ENCODE results near the gene POLR2H.

The POLR2H gene

DNA sequence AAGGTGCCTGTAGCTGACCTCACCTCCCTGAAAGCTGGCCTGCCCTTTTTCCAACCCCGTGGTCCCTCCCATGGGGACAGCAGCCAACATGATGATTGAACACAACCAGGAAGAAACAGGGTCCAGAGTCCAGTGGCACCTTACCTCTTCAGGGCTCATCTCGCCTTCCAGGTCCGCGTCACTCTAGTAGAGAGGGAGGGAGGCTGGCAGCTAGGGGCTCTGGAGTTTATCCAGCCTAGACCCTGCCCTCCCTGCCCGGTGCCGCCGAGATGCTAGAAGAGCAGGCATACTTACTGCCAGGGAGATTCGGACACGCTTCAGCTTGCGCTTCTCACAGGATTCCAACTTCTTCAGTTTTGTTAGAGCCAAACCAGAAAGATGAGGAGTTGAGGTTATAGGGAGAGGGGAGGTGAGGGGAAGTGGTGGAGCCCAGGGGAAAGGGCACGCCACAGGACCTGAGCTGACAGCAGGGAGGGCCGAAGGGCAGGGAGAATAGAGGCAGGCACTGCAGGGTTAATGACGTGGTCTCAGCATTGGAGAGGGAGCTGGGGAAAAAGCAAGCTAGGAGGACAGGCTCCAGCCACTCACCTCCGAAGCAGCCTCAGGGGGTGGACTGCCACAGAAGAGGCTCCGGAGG, 9.2 kb upstream of the POLR2H start:
- Histone ChIP-seq H3K79me2 (ENCODE audit: insufficient read depth, low read length) (no peaks in the 10 kb centered on the region), H3K4me2 (ENCODE audit: insufficient read depth, low read length) (no peak overlapping the region), H3K27me3 (ENCODE audit: insufficient read depth, low read length, poor library complexity) (no peaks in the 10 kb centered on the region), H3K9me3 (ENCODE audit: insufficient read depth, low read length, severe bottlenecking) (no peaks in the 10 kb centered on the region), H3K4me3 (ENCODE audit: low read depth in 1 of 2, low read length in 2 of 2) (no peak overlapping the region), H2AFZ (ENCODE audit: low read depth, low read length) (no peak overlapping the region), H3K9ac (ENCODE audit: low read depth, low read length) (no peak overlapping the region), H3K4me1 (ENCODE audit: insufficient read depth, low read length) (no peaks in the 10 kb centered on the region), H3K36me3 (ENCODE audit: insufficient read depth, low read length) (peaks cover 14% of the 10 kb centered on the region), H4K20me1 (ENCODE audit: insufficient read depth, low read length) (peaks cover 8% of the 10 kb centered on the region; the same call in 1 of the 2 replicates), H3K27ac (ENCODE audit: low read length) (no peak overlapping the region)
- TF ChIP-seq, protein P1, sequence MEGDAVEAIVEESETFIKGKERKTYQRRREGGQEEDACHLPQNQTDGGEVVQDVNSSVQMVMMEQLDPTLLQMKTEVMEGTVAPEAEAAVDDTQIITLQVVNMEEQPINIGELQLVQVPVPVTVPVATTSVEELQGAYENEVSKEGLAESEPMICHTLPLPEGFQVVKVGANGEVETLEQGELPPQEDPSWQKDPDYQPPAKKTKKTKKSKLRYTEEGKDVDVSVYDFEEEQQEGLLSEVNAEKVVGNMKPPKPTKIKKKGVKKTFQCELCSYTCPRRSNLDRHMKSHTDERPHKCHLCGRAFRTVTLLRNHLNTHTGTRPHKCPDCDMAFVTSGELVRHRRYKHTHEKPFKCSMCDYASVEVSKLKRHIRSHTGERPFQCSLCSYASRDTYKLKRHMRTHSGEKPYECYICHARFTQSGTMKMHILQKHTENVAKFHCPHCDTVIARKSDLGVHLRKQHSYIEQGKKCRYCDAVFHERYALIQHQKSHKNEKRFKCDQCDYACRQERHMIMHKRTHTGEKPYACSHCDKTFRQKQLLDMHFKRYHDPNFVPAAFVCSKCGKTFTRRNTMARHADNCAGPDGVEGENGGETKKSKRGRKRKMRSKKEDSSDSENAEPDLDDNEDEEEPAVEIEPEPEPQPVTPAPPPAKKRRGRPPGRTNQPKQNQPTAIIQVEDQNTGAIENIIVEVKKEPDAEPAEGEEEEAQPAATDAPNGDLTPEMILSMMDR (IDR thresholded peaks at IDR 0.05; ENCODE audit: borderline replicate concordance, extremely low read depth, low read length, poor library complexity, severe bottlenecking): no peak
- no peak for TF ChIP-seq EZH2 (IDR thresholded peaks at IDR 0.05; ENCODE audit: borderline replicate concordance, low read depth, low read length, severe bottlenecking)
- no peak for ATAC-seq (ENCODE audit: insufficient read depth, low read depth)
- DNase-seq: no peak

DNA sequence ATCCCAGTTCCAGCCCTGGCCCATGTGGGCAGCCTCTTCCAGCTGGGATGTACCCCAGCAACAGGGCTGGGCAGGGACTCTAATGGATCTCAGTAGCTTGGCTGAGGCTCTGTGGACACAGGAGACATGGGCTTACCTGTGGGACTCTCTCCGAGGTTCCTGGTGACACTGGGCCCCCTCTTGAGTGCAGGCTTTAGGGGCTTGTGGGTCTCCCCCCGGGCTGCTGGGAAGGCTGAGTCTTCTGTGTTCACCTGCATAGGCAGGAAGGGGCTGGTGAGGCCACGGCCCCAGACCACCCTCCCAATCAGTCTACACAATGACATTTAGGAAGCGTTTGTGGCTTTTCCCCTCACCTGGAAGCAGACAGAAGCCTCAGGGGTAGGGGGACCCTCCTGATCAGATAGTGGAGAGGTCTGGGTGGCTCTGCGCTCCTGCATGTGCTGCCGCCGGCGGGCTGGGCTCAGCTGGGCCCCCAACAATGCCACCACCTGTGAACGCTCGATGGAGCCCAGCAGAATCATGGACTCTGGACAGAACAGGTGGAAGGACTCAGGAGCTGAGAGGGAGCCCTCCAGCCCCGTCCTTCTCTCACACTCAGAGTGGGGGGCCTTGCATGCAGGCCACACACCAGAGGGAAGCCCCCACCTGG, 8.5 kb upstream of the POLR2H start:
- no peaks in the 10 kb centered on the region for H3K4me1 ChIP-seq (ENCODE audit: insufficient read depth, low read length)
- no peak overlapping the region for H3K27ac ChIP-seq (ENCODE audit: low read length)
- H4K20me1 ChIP-seq (ENCODE audit: insufficient read depth, low read length): peaks cover 8% of the 10 kb centered on the region; the same call in 1 of the 2 replicates
- no peak overlapping the region for H3K4me2 ChIP-seq (ENCODE audit: insufficient read depth, low read length)
- peaks cover 14% of the 10 kb centered on the region for H3K36me3 ChIP-seq (ENCODE audit: insufficient read depth, low read length)
- no peaks in the 10 kb centered on the region for H3K27me3 ChIP-seq (ENCODE audit: insufficient read depth, low read length, poor library complexity)
- H3K9me3 ChIP-seq (ENCODE audit: insufficient read depth, low read length, severe bottlenecking): no peaks in the 10 kb centered on the region
- ATAC-seq (ENCODE audit: insufficient read depth, low read depth) (no peak), DNase-seq (no peak)
- no peak overlapping the region for H2AFZ ChIP-seq (ENCODE audit: low read depth, low read length)
- no peak overlapping the region for H3K4me3 ChIP-seq (ENCODE audit: low read depth in 1 of 2, low read length in 2 of 2)
- no peaks in the 10 kb centered on the region for H3K79me2 ChIP-seq (ENCODE audit: insufficient read depth, low read length)
- H3K9ac ChIP-seq (ENCODE audit: low read depth, low read length): no peak overlapping the region
- no peak for TF ChIP-seq EZH2 (IDR thresholded peaks at IDR 0.05; ENCODE audit: borderline replicate concordance, low read depth, low read length, severe bottlenecking)
- TF ChIP-seq, protein P1 (IDR thresholded peaks at IDR 0.05; ENCODE audit: borderline replicate concordance, extremely low read depth, low read length, poor library complexity, severe bottlenecking): no peak

DNA sequence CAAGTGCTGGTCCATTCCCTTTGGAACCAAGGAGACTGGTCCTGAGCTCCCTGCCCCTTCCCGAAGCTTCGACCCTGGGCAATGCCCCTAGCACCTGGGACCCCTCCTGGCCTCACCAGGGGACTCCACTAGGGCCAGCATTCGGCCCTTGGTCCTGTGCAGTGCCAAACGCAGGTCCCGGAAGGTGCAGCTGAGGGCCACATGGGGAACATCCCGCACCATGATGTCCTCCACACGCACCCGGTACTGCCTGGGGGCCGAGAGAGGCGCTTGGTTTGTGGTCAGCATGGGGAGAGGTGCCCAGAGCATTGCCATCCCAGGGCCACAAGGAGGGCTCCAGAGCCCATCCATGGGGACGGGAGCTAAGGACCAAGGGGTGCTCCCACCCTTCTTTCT, 8.0 kb upstream of the POLR2H start:
- Histone ChIP-seq H3K4me1 (ENCODE audit: insufficient read depth, low read length) (no peaks in the 10 kb centered on the region), H3K27me3 (ENCODE audit: insufficient read depth, low read length, poor library complexity) (no peaks in the 10 kb centered on the region), H3K9me3 (ENCODE audit: insufficient read depth, low read length, severe bottlenecking) (no peaks in the 10 kb centered on the region), H3K4me2 (ENCODE audit: insufficient read depth, low read length) (no peak overlapping the region), H3K27ac (ENCODE audit: low read length) (no peak overlapping the region), H4K20me1 (ENCODE audit: insufficient read depth, low read length) (peaks cover 14% of the 10 kb centered on the region; the same call in 1 of the 2 replicates), H3K9ac (ENCODE audit: low read depth, low read length) (no peak overlapping the region), H3K79me2 (ENCODE audit: insufficient read depth, low read length) (no peaks in the 10 kb centered on the region), H2AFZ (ENCODE audit: low read depth, low read length) (no peak overlapping the region), H3K4me3 (ENCODE audit: low read depth in 1 of 2, low read length in 2 of 2) (no peak overlapping the region), H3K36me3 (ENCODE audit: insufficient read depth, low read length) (peaks cover 14% of the 10 kb centered on the region)
- ATAC-seq (ENCODE audit: insufficient read depth, low read depth) (no peak), DNase-seq (no peak)
- TF ChIP-seq, protein P1 (IDR thresholded peaks at IDR 0.05; ENCODE audit: borderline replicate concordance, extremely low read depth, low read length, poor library complexity, severe bottlenecking): no peak
- TF ChIP-seq EZH2 (IDR thresholded peaks at IDR 0.05; ENCODE audit: borderline replicate concordance, low read depth, low read length, severe bottlenecking): no peak

All from DND-41 (cell line).